GM04503 (cell line): ENCODE measurements around the gene VGLL2.
A peak's percentile ranks its signal among the peaks of the same experiment; 100 is the strongest.
"Not testable (repeated sequence)": the region's sequence is repeated elsewhere in the genome, so short reads cannot be mapped to it uniquely, and the experiment has no call there.

ENCODE experiments used
- DNase-seq: peaks from one replicate; pipeline ENCODE4 v3.0.0-alpha.2; 2012; ENCODE audit warnings: low read depth

The VGLL2 gene

GRCh38 chr6:117265410-117266256 is at the start of gene VGLL2:
Gene VGLL2 (plus strand): TSS chr6:117265558. CDS start chr6:117265764, 206 bp downstream.
- DNase-seq = no peak

- DNase-seq = no peak
Measured at GRCh38 chr6:117222861-117223260, 42.5 kb upstream of the VGLL2 start.

GRCh38 chr6:117226778-117227177 is 38.6 kb upstream of the VGLL2 start:
- DNase-seq = no peak

GRCh38 chr6:117227245-117227962 is 38.0 kb upstream of the VGLL2 start:
- DNase-seq = no peak

- DNase-seq = no peak
Measured at GRCh38 chr6:117228202-117228601, 37.2 kb upstream of the VGLL2 start.

- no peak for DNase-seq
Measured at GRCh38 chr6:117229870-117230269, 35.5 kb upstream of the VGLL2 start.

GRCh38 chr6:117231466-117231865 is 33.9 kb upstream of the VGLL2 start:
- no peak for DNase-seq

- DNase-seq = no peak
Measured at GRCh38 chr6:117232196-117232595, 33.2 kb upstream of the VGLL2 start.

GRCh38 chr6:117233145-117233544 is 32.2 kb upstream of the VGLL2 start:
- DNase-seq = peak; percentile 11

- no peak for DNase-seq
Measured at GRCh38 chr6:117237561-117237960, 27.8 kb upstream of the VGLL2 start.

GRCh38 chr6:117244571-117244970 is 20.8 kb upstream of the VGLL2 start:
- DNase-seq = not testable (repeated sequence)

GRCh38 chr6:117244979-117245378 is 20.4 kb upstream of the VGLL2 start:
- DNase-seq = not testable (repeated sequence)

- no peak for DNase-seq
Measured at GRCh38 chr6:117253785-117254184, 11.6 kb upstream of the VGLL2 start.

GRCh38 chr6:117262799-117263198 is 2.6 kb upstream of the VGLL2 start:
- DNase-seq = no peak

- no peak for DNase-seq
Measured at GRCh38 chr6:117263353-117263927, 1.9 kb upstream of the VGLL2 start.

GRCh38 chr6:117264369-117264691 is 1.0 kb upstream of the VGLL2 start:
- no peak for DNase-seq

GRCh38 chr6:117264692-117265409 is 507 bp upstream of the VGLL2 start:
- no peak for DNase-seq

- DNase-seq = no peak
Measured at GRCh38 chr6:117266257-117267053, 1.1 kb downstream of the VGLL2 start.

GRCh38 chr6:117267054-117267347 is 1.6 kb downstream of the VGLL2 start:
- DNase-seq = no peak

- DNase-seq = no peak
Measured at GRCh38 chr6:117267766-117268534, 2.6 kb downstream of the VGLL2 start.

GRCh38 chr6:117268924-117269323 is 3.6 kb downstream of the VGLL2 start:
- DNase-seq = no peak
